ENCODE data around the gene NCOA7. TPM values are rescaled to one million over a fixed set of nuclear protein-coding genes. Genes with fewer than 3 reads are reported as not detected.

The NCOA7 gene, protein sequence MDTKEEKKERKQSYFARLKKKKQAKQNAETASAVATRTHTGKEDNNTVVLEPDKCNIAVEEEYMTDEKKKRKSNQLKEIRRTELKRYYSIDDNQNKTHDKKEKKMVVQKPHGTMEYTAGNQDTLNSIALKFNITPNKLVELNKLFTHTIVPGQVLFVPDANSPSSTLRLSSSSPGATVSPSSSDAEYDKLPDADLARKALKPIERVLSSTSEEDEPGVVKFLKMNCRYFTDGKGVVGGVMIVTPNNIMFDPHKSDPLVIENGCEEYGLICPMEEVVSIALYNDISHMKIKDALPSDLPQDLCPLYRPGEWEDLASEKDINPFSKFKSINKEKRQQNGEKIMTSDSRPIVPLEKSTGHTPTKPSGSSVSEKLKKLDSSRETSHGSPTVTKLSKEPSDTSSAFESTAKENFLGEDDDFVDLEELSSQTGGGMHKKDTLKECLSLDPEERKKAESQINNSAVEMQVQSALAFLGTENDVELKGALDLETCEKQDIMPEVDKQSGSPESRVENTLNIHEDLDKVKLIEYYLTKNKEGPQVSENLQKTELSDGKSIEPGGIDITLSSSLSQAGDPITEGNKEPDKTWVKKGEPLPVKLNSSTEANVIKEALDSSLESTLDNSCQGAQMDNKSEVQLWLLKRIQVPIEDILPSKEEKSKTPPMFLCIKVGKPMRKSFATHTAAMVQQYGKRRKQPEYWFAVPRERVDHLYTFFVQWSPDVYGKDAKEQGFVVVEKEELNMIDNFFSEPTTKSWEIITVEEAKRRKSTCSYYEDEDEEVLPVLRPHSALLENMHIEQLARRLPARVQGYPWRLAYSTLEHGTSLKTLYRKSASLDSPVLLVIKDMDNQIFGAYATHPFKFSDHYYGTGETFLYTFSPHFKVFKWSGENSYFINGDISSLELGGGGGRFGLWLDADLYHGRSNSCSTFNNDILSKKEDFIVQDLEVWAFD
- 9.1 to 23.5 TPM (median 18.8 TPM) in 5 replicates for total RNA-seq (2022; extraction: Qiagen RNA extraction; ENCODE audit: low read depth)

GRCh38 chr6:125790358-125791150 lies at the start of gene NCOA7:
NCOA7 (plus strand) TSS chr6:125790960; CDS start chr6:125815355, 24,395 bp downstream.

DNA sequence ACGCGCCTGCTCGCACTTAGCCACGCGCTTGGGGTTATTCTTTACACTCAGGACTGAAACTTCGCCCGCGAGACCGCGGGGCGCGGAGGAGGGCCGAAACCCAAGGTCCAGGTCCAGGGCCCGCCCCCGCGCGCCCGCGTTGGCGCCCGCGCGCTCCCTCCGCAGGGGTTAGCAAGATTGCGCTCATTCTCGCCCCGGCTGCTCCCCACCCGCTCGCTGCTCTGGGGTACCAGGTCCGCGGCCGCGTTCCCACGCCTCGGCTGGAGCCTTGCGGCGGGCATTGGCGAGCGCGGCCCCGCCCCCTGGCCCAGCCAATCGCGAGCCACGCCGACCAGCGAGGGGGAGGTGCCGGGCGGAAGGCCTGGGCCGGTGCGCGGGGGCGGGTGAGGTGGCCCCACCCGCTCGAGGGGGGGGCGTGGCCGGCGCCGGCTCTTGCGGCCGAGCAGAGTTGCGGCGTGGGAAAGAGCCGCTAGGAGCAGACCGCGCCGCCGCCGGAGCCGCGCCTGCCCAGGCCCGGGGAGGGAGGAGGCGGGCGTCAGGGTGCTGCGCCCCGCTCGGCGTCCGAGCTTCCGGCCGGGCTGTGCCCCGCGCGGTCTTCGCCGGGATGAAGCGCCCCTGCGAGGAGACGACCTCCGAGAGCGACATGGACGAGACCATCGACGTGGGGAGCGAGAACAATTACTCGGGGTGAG lies 41.4 kb upstream of the NCOA7 start, which contains the start of gene HEY2:
Gene HEY2 (plus strand): TSS at position 460 of the 692 bp plus-strand sequence. CDS start 145 bp downstream, at position 605.

DNA sequence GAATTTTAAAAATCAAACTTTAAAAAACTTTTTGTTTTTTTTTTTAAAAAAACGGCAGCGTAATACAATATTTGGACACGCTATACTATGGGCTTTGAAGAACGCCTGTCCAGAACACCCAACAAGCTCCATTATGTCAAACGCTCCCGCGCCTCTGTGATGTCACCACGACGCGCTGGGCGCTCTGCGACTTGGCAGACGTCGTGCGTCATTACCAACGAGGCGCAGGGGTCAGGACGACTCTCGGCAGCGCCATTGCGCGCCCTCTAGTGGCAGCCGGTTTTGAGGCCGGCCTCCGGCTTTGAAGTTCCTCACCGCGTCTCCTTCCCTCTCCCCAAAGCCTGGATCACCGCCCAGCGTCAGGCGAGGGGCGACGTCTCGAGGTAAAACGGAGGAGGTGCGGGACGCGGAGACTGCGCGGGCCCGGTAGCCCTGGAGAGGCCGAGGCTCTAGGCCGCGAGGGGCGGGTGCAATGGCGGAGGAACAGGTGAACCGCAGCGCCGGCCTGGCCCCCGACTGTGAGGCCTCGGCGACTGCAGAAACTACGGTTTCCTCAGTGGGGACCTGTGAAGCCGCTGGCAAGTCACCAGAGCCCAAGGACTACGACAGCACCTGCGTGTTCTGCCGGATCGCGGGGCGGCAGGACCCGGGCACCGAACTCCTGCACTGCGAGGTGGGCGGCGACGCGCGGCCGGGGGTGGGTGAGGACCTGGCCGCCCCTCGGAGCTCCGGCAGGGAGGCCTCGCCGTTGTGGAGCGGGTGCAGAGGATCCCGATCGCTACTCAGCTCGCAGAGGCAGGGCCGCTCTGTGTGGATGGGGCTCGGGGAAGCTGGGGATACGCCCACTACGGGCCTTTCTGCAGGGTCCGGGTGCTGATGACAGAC lies 166.0 kb downstream of the NCOA7 start, which contains the start of gene HINT3:
Gene HINT3 (plus strand): TSS at position 265 of the 885 bp plus-strand sequence. CDS start 208 bp downstream, at position 473.

Other genes starting within 250 kb of the NCOA7 start
- 0.06 to 0.09 TPM (median 0.08 TPM) in 3 of 5 replicates, not detected in the others for gene HEY2, start 41.3 kb upstream of the NCOA7 start, total RNA-seq (2022; extraction: Qiagen RNA extraction; ENCODE audit: low read depth)
- 4.2 to 7.5 TPM (median 6.7 TPM) in 5 replicates for gene HINT3, start 165.8 kb downstream of the NCOA7 start, total RNA-seq (2022; extraction: Qiagen RNA extraction; ENCODE audit: low read depth)
- gene TRMT11, start 195.6 kb downstream of the NCOA7 start, total RNA-seq (2022; extraction: Qiagen RNA extraction; ENCODE audit: low read depth): 9.8 to 13.4 TPM (median 11.1 TPM) in 5 replicates